Transverse colon (tissue), 4 donors: ENCODE measurements around the gene LDHB.

Experiments used
- POLR2A ChIP-seq: fragments of 450-650 bp; IDR thresholded peaks from one replicate; pipeline ENCODE4 v1.6.1; 2016; ENCODE audit warnings: antibody characterized with exemption, mild to moderate bottlenecking, moderate library complexity
- POLR2AphosphoS5 ChIP-seq, 3 donors: sonication (generic); formaldehyde crosslinking; IDR thresholded peaks; one replicate each; pipeline ENCODE4 v1.6.1; 2016; ENCODE audit warnings: antibody characterized with exemption in 3 of 3
- TF ChIP-seq, protein P1 (sequence below), 5 experiments: fragments of 200-600 bp in 3 of 5; fragments of 450-650 bp in 2 of 5; sonication (generic) in 3 of 5; IDR thresholded peaks; 1 replicate in 2 of 5; 2 replicates in 3 of 5; pipeline ENCODE4 v1.5.1; 2016 to 2017; ENCODE audit warnings: antibody characterized with exemption in 5 of 5, inconsistent platforms in 3 of 5, mild to moderate bottlenecking in 2 of 5, moderate library complexity in 1 of 5

DNA sequence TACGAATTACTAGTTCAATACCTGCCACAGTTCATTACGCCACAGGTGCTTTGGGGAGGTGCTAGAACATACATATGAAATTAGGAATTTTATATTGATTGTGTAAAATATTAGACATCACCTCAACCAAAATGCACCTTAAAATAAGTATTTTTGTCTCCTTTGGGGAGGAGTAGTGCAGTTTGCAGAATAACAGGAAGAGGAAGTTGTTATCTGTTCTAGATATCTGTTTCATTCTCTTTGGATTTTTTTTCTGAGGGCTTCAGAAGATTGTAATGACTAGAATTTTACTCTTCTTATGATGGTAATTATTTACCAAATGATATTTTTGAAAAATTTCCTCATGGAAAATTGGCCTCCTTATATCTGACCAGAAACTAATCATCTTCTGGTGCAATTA is 43.1 kb downstream of the LDHB start:
- TF ChIP-seq, protein P1, sequence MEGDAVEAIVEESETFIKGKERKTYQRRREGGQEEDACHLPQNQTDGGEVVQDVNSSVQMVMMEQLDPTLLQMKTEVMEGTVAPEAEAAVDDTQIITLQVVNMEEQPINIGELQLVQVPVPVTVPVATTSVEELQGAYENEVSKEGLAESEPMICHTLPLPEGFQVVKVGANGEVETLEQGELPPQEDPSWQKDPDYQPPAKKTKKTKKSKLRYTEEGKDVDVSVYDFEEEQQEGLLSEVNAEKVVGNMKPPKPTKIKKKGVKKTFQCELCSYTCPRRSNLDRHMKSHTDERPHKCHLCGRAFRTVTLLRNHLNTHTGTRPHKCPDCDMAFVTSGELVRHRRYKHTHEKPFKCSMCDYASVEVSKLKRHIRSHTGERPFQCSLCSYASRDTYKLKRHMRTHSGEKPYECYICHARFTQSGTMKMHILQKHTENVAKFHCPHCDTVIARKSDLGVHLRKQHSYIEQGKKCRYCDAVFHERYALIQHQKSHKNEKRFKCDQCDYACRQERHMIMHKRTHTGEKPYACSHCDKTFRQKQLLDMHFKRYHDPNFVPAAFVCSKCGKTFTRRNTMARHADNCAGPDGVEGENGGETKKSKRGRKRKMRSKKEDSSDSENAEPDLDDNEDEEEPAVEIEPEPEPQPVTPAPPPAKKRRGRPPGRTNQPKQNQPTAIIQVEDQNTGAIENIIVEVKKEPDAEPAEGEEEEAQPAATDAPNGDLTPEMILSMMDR (IDR thresholded peaks at IDR 0.05): no peak
- no peak for TF ChIP-seq POLR2A
- no peak for TF ChIP-seq POLR2AphosphoS5 (IDR thresholded peaks at IDR 0.05)
